GM20431 (cell line): Measurements from ENCODE around the gene EXOC1L.

Experiments used
- in situ Hi-C: fragments of 300-500 bp; cut with MseI, MboI; formaldehyde crosslinking; loops from one replicate; pipeline ENCODE4 v1.15.0; 2020; ENCODE audit warnings: low sequenced_read_pairs; ENCODE audit not compliant: unreplicated experiment

Gene EXOC1L

DNA sequence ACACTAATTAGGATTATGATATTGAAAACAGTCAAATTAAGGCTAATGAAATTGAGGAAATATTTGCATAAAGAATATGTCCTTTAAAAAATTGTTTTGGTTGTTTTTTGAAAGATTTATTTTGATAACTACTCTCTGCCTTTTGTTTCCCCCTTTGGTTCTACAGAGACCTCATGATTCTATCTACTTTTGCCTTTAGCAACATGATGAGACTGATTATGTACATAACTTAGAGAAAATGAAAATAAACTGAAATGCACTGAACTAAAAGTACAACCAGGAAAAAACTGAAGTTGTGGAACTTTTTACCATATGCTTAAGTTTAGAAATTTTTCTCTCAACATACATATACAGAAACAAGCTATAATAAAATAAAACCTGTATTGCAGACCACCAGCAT lies 55.2 kb downstream of the EXOC1L start:
- in situ Hi-C loops = no loop called here

DNA sequence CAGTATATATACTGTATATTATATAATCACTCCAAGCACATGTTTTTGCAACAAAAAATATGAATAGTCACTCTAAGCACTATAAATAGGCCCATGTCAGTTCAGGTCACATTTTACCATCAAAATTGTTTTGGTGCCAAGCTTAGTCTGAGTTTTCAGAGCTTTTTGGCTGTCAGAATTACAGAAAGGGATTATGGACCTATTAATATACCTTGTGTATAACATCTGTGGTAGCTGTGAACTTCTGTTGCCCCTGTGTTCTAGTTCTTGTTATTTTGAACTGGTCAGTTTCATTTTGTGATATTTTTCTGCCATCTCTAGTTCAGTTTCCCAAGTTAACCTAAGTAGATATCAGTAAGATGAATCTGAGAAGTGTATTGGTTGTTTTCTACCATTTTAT lies 56.8 kb downstream of the EXOC1L start:
- in situ Hi-C loops = no loop called here

DNA sequence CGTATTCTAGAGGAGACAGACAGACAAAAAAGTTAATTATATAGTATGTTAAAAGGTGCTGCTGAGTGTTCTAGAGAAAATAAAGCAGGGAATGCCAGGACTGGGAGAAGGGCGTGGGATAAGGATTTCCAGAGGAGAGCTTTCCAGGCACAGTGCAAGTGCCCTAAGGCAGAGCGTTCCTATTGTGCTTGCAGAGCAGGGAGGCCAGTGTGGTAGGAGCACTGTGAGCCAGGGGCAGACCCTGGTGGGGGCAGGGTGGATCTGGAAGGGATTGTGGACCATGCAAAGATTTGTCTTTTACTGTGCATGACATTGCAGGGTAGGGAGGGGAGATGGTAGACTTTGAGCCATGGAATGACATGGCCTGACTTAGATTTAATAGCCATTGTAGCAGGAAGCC lies 59.6 kb downstream of the EXOC1L start:
- in situ Hi-C loops = no loop called here

DNA sequence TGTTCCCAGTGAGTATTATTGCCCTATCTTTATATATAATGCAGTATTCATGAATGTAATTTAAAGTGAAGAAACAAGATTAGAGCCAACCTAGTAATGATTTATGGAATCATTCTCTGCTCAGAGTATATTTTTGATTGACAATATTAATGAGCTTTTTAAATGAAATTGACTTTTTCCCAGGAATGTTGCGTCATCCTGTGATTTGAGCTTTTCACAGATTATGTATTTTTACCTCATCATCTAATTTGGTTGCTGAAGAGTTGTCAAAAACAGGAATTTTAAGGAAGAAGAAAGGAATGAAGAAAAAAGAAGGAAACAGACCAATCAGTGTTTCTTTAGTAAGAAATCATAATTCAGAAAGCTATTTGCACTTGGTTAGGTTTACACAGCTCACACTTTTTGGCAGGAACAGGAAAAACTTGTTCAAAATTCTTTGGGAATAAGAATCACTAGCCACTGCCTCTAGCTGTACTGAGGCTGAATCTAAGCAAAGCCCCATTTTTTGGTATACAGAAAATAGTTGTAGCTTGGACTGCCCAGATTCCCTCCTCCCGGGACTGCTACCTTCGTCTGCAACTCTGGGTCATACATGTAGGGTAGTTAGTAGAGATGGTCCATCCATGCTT lies 61.2 kb downstream of the EXOC1L start:
- in situ Hi-C loops = no loop called here

DNA sequence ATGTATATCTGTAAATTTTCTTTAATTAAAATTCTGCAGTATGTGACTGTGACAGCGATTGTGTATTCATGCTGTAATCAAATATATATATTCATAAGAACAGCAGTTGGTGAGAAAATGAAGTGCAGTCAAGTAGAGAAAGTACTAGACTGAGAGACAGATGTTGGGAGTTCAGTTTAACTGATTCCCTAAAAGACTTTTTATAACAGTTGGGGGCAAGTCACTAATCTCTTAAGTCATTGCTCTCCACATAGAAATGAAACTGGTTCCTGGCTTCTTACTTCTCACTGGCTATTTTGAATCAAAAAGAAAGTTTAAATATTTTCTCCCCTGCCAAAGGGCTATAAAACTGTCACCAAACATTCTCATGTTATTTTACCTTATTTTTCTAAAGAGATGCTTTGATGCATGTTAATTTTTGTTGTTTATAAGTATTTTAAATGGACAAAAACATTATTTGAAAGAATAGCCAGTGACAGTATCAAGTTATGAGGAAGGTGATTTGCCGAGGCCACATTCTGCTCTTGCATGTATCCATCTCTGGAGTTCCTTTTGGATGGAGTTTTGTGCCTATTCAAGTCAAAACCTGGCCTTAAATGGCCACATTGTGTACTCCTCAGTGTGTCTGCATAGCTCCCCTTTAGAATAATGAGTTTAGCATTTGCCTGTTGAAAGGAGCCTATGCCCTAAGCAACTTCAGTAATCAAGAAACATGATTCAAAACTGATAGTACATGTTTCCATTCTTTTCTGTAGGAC lies 64.7 kb downstream of the EXOC1L start:
- in situ Hi-C loops = no loop called here

DNA sequence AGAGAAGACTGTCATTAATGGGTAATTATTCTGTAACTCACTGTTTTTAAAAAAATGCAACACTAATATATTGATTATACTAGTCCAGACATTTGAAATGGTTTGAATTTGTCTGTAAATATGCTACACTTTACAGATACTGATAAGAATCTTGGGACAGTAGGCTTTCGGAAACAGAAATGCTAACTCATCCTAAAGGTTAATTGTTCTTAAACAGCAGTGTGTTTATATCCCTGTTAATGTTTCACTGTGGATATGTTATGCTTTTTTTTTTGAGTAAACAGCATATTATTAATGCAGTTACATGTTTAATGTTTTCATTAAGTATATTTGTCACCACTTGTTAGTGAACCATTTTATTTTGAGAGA lies 65.2 kb downstream of the EXOC1L start:
- in situ Hi-C loops = no loop called here
